ENCODE results near the gene MYLK4. TPM values are rescaled to one million over a fixed set of nuclear protein-coding genes. Genes with fewer than 3 reads are reported as not detected.

Gene MYLK4
- total RNA-seq, 1 experiment from 2014 or later: 0.93 TPM

DNA sequence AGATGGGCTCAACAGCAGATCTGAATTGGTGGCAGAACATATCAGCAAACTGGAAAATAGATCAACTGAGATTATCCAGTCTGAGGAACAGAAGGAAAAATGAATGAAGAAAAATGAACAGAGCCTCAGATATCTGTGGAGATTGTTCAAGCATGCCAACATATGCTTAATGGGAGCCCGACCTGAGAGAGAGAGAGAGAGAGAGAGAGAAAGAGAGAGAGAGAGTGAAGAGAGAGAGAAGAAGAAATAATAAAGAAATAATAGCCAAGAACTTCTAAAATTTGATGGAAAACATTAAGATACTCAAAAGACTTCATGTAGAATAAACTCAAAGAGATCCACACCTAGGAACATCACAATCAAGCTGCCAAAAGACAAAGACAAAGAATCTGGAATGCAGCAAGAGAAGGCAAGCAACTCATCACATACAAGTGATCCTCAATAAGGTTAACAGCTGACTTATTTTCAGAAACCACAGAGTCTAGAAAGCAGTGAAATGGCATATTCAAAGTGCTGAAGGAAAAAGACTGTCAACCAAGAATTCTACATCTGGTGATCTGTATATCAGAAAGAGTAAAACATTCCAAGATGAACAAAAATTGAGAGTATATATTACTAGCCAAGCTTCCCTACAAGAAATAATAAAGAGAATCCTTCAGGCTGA lies 97.2 kb downstream of the MYLK4 start:
- intact Hi-C loops (cut with micrococcal nuclease): no loop called here
- ChIA-PET POLR2A (interaction anchor here (0.7 kb wide), 1 partner anchor 781 kb away, joined by 4 read pairs; no protein-coding TSS in a partner anchor), CTCF (interaction anchor here (0.6 to 1.1 kb wide), 4 partner anchors 19 to 944 kb away, joined by 3 to 6 read pairs (median 4); no protein-coding TSS in a partner anchor)
- Mint-ChIP-seq H3K27ac (ENCODE audit: low read depth, unreplicated experiment) (no peak overlapping the region), H3K4me1 (ENCODE audit: insufficient read depth, unreplicated experiment) (peaks cover 11% of the 10 kb centered on the region), H3K4me3 (ENCODE audit: unreplicated experiment) (no peak overlapping the region), H3K9me3 (ENCODE audit: unreplicated experiment) (peaks cover 26% of the 10 kb centered on the region), H3K27me3 (ENCODE audit: insufficient read depth, unreplicated experiment) (no peaks in the 10 kb centered on the region), H3K36me3 (ENCODE audit: insufficient read depth, unreplicated experiment) (no peaks in the 10 kb centered on the region)
- BruUV-seq (replicated peaks): no TSS peak
- no peak for TF ChIP-seq CTCF (IDR thresholded peaks at IDR 0.05; ENCODE audit: unreplicated experiment)
- no peak for DNase-seq (ENCODE audit: unreplicated experiment)

GRCh38 chr6:2652611-2653010 lies 98.1 kb downstream of the MYLK4 start:
- no peaks in the 10 kb centered on the region for H3K27me3 Mint-ChIP-seq (ENCODE audit: insufficient read depth, unreplicated experiment)
- DNase-seq (ENCODE audit: unreplicated experiment): no peak
- intact Hi-C loops (cut with micrococcal nuclease): no loop called here
- H3K4me1 Mint-ChIP-seq (ENCODE audit: insufficient read depth, unreplicated experiment): peaks cover 2% of the 10 kb centered on the region
- H3K9me3 Mint-ChIP-seq (ENCODE audit: unreplicated experiment): peaks cover 23% of the 10 kb centered on the region
- no peaks in the 10 kb centered on the region for H3K36me3 Mint-ChIP-seq (ENCODE audit: insufficient read depth, unreplicated experiment)
- no peak for TF ChIP-seq CTCF (IDR thresholded peaks at IDR 0.05; ENCODE audit: unreplicated experiment)
- no peak overlapping the region for H3K4me3 Mint-ChIP-seq (ENCODE audit: unreplicated experiment)
- no peak overlapping the region for H3K27ac Mint-ChIP-seq (ENCODE audit: low read depth, unreplicated experiment)
- ChIA-PET CTCF (interaction anchor here (0.9 to 1.9 kb wide), 2 partner anchors 18 to 22 kb away, joined by 3 to 8 read pairs; no protein-coding TSS in a partner anchor), POLR2A (interaction anchor here (0.7 kb wide), 1 partner anchor 782 kb away, joined by 4 read pairs; no protein-coding TSS in a partner anchor)
- no TSS peak for BruUV-seq (replicated peaks)

DNA sequence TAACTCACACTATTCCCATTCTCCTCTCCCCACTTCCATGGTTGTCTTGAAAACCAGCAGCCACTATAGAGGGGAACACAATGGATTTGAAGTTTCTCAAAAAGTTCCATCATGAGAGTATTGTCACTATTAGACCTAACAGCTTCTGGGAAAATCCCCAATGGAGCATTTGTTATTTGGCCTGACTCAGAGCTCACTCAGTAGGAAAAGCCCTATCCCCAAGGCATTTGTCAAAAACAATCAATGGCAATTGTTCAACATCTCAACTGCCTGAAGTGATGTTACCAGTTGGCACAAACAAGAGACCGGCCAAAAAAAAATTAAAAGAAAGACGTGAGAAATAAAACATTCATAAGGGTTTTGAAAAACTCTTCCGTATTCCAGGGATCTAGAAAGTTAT lies 98.8 kb downstream of the MYLK4 start:
- H3K9me3 Mint-ChIP-seq (ENCODE audit: unreplicated experiment): peaks cover 20% of the 10 kb centered on the region
- no peaks in the 10 kb centered on the region for H3K4me1 Mint-ChIP-seq (ENCODE audit: insufficient read depth, unreplicated experiment)
- no peaks in the 10 kb centered on the region for H3K36me3 Mint-ChIP-seq (ENCODE audit: insufficient read depth, unreplicated experiment)
- no peak for TF ChIP-seq CTCF (IDR thresholded peaks at IDR 0.05; ENCODE audit: unreplicated experiment)
- DNase-seq (ENCODE audit: unreplicated experiment): no peak
- intact Hi-C loops (cut with micrococcal nuclease): no loop called here
- H3K27me3 Mint-ChIP-seq (ENCODE audit: insufficient read depth, unreplicated experiment): no peaks in the 10 kb centered on the region
- POLR2A ChIA-PET: interaction anchor here (0.7 kb wide), 1 partner anchor 1225 kb away, joined by 3 read pairs; no protein-coding TSS in a partner anchor
- no peak overlapping the region for H3K4me3 Mint-ChIP-seq (ENCODE audit: unreplicated experiment)
- BruUV-seq (replicated peaks): no TSS peak
- H3K27ac Mint-ChIP-seq (ENCODE audit: low read depth, unreplicated experiment): no peak overlapping the region
- CTCF ChIA-PET: interaction anchor here (0.9 to 1.9 kb wide), 2 partner anchors 17 to 21 kb away, joined by 3 to 8 read pairs; no protein-coding TSS in a partner anchor

DNA sequence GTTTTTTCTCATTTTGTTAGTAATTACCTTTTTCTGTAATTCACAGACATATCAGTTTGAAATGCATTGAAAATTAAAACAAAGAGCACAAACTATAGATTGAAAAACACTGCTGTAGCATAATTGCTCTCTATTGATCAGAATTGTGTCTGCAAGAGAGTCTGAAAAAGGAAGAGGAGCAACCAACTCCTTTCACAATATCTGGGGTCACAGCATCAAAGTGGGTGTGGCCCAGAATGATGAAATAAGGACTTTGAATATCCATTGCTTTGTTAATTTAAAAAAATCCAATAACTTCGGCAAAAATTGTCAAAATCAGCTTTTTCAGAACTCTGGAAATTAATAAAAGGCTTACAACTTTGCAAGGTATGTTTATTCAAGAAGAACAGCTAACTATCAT lies 99.2 kb downstream of the MYLK4 start:
- Mint-ChIP-seq H3K27ac (ENCODE audit: low read depth, unreplicated experiment) (no peak overlapping the region), H3K4me3 (ENCODE audit: unreplicated experiment) (no peak overlapping the region), H3K36me3 (ENCODE audit: insufficient read depth, unreplicated experiment) (no peaks in the 10 kb centered on the region), H3K4me1 (ENCODE audit: insufficient read depth, unreplicated experiment) (no peaks in the 10 kb centered on the region), H3K9me3 (ENCODE audit: unreplicated experiment) (peaks cover 20% of the 10 kb centered on the region), H3K27me3 (ENCODE audit: insufficient read depth, unreplicated experiment) (no peaks in the 10 kb centered on the region)
- CTCF ChIA-PET: interaction anchor here (1.9 kb wide), 1 partner anchor 17 kb away, joined by 8 read pairs; no protein-coding TSS in a partner anchor
- BruUV-seq (replicated peaks): no TSS peak
- no peak for TF ChIP-seq CTCF (IDR thresholded peaks at IDR 0.05; ENCODE audit: unreplicated experiment)
- no peak for DNase-seq (ENCODE audit: unreplicated experiment)
- intact Hi-C loops (cut with micrococcal nuclease): no loop called here
- POLR2A ChIA-PET: interaction anchor here (0.7 kb wide), 1 partner anchor 1225 kb away, joined by 3 read pairs; no protein-coding TSS in a partner anchor
